Measurements from ENCODE around the gene PDPK1. TPM values are rescaled to one million over a fixed set of nuclear protein-coding genes. Genes with fewer than 3 reads are reported as not detected.

The PDPK1 gene
- polyA plus RNA-seq (2013, experiment 1 of 2; ENCODE audit: insufficient read length) = 25.4 TPM
- polyA plus RNA-seq (2013, experiment 2 of 2; ENCODE audit: insufficient read length) = 24.7 TPM

DNA sequence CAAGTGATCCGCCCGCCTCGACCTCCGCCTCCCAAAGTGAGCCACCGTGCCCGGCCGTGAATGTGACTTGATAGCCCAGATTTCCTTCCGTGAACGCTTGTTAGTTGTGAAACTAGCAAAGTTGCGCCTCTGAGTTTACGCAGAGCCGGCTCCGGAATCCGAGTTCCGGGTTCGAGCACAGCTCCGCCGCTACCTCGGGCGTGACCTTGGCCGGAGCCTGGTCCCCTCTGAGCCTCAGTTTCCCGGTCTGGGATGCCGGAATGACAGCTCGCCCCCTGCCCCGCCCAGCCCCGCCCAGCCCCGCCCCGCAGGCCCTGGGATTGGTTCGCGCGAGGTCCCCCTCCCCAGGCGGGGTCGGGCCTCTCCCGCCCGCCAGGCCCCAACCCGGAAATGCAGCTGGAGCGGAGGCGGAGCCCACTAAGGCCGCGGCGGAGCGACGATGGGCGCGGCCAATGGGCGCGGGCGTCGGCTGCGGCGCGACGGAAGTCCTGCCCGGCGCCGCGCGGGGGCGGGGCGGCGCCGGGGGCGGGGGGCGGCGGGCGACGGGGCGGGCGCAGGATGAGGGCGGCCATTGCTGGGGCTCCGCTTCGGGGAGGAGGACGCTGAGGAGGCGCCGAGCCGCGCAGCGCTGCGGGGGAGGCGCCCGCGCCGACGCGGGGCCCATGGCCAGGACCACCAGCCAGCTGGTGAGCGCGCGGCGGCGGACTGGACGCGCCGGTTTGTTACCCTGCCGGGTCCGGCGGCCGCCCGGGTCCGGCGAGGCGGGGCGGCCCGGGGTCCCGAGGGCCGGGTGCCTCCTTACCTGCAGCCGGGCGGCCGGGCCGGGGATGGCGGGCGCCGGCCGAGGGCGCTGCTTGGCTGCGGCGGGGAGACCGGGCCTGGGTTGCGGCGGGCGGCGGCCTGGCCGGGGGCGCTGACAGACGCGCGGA is at the start of gene PDPK1:
Gene PDPK1 (plus strand): TSS at position 571 of the 929 bp plus-strand sequence. CDS start 92 bp downstream, at position 663.
- DNase-seq = peak; percentile 95

DNA sequence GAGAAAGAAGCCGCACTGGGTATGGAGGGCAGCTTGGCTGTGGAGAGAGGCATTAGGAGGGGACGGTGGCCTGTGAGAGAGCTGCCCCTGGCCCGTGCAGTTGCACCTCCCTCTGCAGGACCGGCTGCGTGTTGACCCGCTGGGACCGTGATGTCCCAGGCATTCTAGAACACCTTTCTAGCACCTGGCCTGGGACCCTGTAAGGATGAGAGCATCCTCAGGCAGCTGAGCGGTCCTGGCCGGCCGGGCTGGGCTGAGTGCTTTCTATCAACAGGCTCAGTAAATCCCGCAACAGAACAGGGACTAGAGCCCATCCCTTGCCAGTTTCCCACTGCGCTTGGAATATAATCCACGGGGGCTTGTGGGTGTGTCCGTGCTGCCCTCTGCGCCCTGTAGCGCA is 48.2 kb upstream of the PDPK1 start:
- no peak for DNase-seq

DNA sequence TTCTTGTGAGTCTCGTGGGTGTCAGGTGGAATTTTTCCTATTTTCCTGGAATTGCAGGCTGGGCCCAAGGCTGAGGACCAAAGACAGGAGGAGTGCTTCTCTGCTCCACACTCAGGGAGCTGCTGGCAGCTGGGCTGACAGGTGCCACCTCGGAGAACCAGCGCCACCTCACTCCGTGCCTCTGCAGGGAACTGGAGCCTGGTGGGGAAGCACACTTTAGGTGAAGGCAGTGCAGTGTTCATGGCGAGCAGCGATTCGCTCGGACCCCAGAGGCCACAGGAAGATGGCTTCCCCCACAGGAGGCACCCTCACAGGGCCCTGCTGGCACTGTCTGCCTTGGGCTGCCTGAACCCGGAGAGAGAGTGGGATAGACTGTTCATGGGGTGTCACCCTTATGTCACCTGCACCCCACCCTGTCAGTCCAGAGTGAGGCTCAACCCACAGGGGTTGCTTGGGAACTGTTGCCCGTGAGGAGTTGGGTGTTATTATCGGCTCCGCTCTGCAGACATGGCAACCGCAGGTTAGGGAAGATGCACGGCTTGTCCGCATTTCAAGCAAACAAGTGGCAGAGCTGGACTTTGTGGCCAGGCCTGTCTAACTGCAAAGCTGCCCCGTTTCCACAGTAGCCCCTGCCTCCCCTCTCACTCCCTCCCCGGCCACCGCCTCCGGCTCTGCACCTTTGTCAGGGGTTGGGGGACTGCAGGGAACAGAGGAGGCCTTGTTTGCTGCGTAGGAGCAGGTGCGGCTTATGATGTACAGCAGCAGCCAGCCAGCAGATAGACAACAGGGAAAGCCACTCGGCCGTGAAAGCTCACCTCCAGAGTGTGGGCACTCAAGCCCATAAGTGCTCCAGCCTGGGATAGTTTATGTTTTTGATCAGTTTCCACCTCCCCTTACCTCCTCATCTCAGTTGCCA is 47.4 kb upstream of the PDPK1 start:
- DNase-seq = no peak

DNA sequence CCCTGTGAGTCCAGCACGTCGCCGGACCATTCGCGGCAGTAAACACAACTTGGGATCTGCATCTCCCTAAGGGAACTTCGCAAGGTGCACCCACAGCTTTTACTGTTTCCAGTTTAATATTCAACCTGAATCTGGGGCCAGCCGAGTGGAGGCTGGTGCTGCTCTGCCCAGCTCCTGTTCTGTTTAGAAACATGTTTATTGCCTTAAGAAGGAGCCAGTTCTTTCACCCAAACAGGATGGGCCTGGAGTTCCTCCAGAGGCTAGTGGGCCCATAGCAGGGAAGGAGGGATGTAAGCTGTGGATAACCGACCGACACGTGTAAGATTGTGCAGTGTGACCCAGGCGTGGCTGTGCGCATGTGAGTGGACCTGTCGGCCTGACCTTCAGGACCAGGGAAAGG is 45.5 kb upstream of the PDPK1 start:
- DNase-seq = no peak

DNA sequence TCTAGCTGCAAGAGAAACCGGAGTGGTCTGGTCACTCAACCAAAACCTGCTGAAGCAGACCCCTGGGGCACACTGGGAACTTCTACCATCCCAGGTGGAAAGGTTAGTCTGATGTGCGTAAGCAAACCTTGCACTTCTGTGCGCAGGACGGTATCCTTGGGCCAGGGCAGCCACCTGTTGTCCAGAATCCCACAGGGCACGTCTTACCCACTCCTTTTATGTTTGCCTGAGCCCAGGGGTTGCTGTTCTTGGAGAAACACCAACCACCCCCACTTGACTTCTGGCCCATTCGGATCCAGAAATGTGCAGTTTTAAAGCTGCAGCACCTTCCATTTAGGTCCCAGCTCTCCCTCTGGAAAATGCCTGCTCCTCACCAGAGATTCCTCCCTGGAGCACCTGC is 44.2 kb upstream of the PDPK1 start:
- no peak for DNase-seq

DNA sequence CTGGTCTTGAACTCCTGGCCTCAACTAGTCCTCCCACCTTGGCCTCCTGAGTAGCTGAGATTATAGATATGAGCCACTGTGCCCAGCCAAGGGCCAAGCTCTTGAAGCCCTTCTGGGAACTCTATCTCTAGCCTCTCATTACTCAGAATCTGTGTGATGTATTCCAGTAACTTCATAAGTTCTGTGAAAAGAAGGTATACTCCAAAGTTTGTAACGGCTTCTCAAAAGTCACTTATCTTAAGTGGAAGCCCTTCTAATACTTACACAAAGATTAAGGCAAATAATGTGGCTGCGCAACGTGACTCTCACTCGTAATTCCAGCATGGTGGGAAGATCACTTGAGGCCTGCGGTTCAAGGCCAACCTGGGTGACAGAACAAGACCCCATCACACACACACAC is 43.2 kb upstream of the PDPK1 start:
- DNase-seq = no peak

DNA sequence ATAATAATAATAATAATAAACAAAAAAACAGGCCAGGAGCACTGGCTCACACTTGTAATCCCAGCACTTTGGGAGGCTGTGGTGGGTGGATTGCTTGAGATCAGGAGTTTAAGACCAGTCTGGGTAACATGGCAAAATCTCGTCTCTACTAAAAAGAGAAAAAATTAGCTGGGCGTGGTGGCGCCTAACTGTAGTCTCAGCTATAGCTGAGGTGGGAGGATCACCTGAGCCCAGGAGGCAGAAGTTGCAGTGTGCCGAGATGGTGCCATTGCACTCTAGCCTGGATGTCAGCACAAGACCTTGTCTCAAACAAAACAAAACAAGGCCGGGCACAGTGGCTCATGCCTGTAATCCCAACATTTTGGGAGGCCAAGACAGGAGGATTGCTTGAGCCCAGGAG is 42.8 kb upstream of the PDPK1 start:
- no peak for DNase-seq

DNA sequence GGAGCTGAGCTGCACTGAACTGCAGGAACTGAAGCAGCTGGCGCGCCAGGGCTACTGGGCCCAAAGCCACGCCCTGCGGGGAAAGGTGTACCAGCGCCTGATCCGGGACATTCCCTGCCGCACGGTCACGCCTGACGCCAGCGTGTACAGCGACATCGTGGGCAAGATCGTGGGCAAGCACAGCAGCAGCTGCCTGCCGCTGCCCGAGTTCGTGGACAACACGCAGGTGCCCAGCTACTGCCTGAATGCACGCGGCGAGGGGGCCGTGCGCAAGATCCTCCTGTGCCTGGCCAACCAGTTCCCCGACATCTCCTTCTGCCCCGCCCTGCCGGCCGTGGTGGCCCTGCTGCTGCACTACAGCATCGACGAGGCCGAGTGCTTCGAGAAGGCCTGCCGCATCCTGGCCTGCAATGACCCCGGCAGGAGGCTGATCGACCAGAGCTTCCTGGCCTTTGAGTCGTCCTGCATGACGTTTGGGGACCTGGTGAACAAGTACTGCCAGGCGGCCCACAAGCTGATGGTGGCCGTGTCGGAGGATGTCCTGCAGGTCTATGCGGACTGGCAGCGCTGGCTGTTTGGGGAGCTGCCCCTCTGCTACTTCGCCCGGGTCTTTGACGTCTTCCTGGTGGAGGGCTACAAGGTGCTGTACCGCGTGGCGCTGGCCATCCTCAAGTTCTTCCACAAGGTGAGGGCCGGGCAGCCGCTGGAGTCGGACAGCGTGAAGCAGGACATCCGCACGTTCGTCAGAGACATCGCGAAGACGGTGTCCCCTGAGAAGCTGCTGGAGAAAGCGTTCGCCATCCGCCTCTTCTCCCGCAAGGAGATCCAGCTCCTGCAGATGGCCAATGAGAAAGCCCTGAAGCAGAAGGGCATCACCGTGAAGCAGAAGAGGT is 41.4 kb upstream of the PDPK1 start:
- DNase-seq = no peak

DNA sequence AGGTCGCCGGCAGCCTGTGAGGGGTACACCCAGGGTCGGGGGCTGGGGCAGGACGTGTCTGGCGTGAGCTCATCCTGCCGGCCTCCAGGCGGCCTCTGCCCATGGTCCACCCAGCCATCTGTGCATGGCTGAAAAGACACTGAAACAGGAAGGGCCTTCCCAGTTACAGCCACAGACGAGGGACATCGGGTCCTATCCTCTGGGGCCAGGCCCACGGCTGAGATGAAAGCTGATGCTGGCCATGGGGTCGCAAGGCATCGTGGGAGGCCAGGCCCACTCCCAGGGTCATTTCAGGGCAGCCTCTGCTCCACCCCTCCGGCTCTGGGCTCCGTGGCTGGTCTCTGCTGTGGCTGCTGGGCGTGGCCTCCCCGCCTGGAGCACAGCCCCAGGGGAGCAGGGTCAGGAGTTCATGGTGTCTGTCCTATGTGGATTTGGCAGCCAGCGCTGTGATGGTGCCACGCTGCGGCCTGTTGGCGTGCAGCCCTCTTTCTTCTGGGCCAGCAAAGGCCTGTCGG is 40.6 kb upstream of the PDPK1 start:
- DNase-seq = peak; percentile 39

DNA sequence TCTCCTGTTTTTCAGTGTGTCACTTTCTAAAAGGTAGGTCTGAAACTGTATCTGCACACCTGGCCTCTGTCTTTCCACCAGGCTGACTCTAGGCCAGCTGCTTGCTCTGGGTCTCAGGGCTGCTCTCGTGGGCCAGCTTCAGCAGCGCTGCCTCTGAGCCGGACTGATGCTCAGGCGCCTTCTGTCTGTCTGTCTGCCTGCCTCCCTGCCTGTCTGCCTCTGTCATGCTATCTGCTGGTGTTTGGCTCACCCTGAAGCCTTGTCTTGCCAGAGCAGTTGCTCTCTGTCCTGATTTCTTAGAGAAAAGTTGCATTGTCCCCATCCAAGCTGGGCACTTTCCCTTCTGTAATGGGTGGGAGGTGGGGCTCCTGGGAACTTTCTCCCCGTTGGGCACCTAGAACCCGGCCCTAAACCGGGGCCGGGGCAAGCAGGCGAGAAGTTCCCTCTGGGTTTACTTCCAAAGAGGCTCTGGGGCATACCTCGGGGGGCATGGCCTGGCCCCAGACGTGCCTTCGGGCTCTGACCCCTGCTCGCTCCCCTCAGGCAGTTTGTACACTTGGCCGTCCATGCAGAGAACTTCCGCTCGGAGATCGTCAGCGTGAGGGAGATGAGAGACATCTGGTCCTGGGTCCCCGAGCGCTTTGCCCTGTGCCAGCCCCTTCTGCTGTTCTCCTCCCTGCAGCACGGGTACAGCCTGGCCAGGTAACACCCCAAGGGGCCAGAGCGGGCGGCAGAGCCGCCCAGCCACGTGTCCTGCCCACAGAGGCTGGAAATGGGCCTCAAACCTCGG is 39.9 kb upstream of the PDPK1 start:
- no peak for DNase-seq

DNA sequence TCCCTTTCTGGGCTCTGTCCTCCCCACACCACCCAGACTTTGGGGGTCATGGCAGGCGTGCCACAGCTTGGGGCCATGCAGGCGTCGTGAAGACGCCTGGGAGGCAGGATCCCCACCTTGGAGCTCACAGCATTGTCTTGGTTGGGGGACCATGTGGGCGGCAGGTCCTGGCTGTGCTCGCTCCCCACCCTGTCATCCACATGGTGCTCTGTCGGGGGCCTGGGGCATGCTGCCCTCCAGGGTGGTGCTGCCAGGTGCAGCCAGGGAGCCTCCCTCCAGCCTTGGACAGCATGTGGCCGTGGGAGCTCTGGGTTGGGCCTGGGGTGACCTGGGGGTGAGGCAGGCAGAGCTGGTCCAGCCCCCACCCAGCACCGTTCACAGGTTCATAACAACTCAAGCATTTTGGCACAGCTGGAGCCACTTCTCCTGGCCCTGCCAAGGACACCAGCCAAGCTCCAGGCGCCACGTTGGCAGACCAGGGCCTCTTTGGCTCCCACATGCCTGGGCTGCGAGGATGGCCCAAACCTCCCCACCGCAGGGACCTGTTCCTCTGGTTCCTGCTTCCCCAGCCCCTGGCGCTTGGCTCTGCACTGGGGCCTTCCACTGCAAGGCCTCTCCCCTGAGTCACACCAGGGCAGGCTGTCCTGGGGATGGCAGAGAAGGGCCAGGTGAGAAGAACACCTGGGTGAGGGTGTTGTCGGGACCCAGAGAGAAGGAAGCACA is 39.1 kb upstream of the PDPK1 start:
- DNase-seq = no peak

DNA sequence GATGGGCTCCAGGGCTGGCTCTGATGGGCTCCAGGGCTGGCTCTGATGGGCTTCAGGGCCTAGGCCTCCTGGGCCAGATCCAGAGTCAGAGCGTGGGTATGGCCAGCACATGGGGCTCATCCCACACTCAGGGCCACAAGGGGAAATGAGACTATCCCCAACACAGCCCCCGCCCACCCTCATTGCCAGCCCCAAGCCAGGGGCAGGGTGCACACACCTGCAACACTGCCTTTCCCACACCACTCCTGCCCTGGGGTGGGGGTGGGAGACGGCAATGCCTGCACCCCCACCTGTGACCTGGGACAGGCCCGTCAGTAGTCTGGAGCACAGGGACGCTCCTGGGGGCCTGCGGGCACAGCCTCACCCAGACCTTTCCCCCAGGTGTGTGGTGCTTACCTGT is 38.4 kb upstream of the PDPK1 start:
- no peak for DNase-seq

DNA sequence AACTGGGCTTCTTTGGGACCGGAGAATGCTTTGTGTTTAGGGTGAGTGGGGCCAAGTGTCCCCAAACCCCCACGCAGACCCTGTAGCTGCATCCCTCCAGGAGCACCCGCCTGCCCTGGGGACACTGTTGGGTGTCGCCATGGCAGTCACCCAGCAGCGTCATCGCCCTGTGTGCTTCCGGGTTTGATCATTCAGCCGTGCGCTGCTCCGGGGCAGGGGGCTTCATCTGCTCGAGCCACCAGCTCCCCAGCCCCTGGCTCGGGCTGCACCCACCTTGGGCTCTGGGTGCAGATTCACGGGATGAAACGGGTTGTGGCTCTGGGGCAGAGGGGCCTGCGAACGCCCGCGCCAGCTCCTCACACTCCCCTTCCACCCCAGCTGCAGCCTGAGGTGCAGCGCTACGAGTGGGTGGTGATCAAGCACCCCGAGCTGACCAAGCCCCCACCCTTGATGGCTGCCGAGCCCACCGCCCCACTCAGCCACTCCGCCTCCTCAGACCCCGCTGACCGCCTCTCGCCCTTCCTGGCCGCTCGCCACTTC is 37.9 kb upstream of the PDPK1 start:
- no peak for DNase-seq

DNA sequence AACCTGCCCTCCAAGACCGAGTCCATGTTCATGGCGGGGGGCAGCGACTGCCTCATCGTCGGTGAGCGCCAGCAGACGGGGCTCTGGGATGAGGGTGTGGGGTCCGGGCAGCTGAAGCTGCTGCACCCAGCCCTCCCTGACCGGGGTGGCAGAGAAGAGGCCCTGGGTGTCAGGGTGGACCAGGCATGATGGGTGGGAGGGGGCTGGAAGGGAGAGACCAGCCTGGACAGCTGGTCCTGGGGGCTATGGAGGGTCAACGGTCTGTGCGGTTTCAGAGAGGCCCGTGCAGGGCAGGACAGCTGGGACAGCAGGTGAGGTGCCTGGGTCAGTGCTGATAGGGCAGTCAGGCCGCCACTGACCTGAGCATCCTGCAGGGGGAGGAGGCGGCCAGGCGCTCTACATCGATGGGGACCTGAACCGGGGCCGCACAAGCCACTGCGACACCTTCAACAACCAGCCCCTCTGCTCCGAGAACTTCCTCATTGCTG is 37.3 kb upstream of the PDPK1 start:
- no peak for DNase-seq

DNA sequence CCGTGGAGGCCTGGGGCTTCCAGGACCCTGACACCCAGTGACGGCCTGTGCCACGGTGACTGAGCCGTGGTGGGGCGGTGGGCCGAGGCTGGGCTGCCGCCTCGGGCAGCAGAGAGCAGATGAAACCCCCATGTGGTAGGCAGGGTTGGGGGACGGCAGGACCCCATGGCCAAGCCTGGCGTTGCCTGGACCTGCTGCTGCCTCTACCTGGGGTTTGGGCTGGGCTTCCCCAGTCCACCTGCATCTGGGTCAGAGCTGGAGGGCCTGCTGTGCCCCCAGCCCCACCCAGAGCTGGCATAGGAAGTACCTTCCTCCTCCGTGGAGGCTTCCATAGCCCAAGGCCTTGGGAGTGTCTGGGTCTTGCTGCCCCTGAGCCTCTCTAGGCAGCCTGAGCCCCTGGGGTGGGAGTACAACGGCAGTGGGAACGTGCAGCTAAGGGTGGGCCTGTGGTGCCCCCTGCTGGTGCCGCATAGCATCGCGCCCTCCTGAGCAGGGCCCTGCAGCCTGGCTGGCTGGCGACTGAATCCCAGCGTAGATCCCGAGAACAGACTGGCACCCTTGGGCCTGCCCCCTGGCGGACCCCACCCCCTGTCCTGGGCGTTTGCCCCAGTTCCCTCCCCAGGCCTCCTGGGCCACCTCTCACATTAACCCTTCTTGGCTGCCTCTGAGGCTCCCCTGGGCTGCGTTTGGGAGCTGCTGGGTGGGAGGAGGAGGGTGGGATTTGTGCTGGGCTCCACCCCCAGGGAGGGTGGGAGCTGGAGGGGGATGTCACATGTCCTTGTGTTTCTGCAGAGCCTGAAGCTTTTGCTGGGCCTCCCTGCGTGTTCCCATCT is 36.7 kb upstream of the PDPK1 start:
- peak; percentile 66 for DNase-seq

DNA sequence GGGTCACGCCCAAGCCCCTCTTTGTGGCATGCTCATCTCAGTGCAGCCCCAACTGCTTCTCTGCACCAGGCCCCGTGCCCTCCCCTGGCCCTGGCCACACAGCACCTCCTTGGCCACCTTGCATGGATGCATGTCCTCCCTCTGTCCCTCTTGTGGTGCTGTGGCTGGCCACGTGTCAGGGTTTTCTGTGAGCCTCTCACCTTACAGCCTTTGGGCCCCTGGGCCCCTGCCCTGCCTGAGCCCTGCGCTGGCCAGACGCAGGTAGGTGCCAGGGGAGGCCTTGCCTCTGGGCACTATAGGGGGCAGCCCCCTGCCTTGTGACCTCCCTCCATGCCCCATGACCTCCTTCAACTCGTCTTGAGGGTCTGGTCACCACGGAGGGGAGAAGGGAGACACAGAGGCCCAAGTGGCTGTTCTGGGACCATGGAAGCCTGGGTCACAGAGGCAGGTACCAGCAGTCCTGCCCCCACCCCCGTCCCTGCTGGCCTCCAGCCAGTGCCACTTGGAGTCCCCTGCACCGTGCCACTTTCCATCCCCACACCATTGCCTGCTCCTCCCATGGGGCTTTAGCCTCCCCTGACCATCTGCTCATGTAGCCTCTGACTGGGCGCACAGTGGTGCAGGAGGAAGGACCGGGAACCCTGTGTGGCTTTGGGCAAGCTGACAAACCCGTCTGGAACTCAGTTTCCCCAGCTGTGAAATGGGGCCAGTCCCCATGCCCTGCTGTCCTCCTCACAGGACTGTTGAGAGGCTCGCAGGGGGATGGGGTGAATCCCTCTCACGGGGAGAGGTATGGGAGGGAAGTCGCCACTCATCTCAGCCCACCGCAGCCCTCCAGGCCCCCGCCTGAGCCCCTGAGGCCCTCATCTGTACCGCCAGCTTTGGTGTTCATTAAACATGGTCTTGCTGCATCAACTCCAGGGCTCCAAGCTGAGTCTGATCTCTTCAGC is 35.6 kb upstream of the PDPK1 start:
- DNase-seq = no peak

DNA sequence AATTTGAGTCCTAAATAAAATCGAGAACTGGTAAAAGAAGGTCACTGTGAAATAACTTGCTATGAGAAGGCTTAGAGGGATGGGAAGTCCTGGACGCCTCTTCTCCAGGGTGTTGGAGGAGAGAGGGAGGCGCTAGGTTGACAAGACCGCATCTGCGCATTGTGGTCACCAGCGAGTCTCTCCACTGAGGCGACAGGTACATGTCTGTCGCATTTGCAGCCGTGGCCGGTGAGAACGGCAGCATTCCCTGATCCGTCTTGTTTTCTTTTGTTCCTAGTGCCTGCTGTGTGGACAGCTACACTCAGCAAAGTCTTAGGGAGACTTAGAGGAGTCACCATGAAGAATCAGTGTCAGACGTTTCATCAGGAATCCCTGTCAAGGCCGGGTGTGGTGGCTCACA is 32.1 kb upstream of the PDPK1 start:
- DNase-seq = no peak

Measured in fibroblast of skin of back (primary cell).